Stomach (tissue), 4 donors: ENCODE data around the gene ACBD4.

Experiments
- EP300 ChIP-seq: sonication (generic); formaldehyde crosslinking; IDR thresholded peaks from one replicate; pipeline ENCODE4 v1.6.1; 2017; ENCODE audit warnings: antibody characterized with exemption
- POLR2A ChIP-seq, 4 donors: fragments of 450-650 bp; IDR thresholded peaks; one replicate each; pipeline ENCODE4 v1.6.1; 2016; ENCODE audit warnings: antibody characterized with exemption in 4 of 4, control low read depth in 2 of 4, mild to moderate bottlenecking in 1 of 4, moderate library complexity in 1 of 4
- POLR2AphosphoS5 ChIP-seq, 3 donors: sonication (generic); formaldehyde crosslinking; IDR thresholded peaks; one replicate each; pipeline ENCODE4 v1.6.1; 2016; ENCODE audit warnings: antibody characterized with exemption in 3 of 3
- TF ChIP-seq, protein P1 (sequence below), 7 experiments: fragments of 450-650 bp in 4 of 7; fragments of 200-600 bp in 3 of 7; sonication (generic) in 3 of 7; IDR thresholded peaks; one replicate each; pipeline ENCODE4 v1.5.1; 2016 to 2019; ENCODE audit warnings: antibody characterized with exemption in 7 of 7, control low read depth in 2 of 7, mild to moderate bottlenecking in 1 of 7

DNA sequence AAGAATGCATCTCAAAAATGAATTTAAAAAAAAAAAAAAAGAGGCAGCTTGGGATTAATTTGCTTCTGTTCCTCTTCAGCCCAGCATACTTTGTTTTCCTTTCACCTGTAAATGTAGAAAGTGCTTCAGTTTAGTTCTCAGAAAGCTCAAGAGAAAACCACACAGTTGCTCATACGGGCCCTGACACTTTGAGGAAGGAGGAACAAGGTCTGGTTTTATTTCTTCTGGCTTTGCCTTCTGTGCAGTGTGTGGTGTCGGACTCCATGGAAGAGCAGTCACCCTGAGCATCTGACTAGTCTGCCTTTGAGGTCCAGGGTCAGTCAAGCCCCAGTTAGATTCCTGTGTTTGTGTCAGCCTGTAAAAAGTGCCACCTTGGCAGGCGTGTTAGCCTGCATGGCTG is 46.7 kb upstream of the ACBD4 start:
- TF ChIP-seq, protein P1, sequence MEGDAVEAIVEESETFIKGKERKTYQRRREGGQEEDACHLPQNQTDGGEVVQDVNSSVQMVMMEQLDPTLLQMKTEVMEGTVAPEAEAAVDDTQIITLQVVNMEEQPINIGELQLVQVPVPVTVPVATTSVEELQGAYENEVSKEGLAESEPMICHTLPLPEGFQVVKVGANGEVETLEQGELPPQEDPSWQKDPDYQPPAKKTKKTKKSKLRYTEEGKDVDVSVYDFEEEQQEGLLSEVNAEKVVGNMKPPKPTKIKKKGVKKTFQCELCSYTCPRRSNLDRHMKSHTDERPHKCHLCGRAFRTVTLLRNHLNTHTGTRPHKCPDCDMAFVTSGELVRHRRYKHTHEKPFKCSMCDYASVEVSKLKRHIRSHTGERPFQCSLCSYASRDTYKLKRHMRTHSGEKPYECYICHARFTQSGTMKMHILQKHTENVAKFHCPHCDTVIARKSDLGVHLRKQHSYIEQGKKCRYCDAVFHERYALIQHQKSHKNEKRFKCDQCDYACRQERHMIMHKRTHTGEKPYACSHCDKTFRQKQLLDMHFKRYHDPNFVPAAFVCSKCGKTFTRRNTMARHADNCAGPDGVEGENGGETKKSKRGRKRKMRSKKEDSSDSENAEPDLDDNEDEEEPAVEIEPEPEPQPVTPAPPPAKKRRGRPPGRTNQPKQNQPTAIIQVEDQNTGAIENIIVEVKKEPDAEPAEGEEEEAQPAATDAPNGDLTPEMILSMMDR (IDR thresholded peaks at IDR 0.05) = no peak
- TF ChIP-seq POLR2A (IDR thresholded peaks at IDR 0.05) (no peak), POLR2AphosphoS5 (IDR thresholded peaks at IDR 0.05) (no peak), EP300 (no peak)
